ENCODE results near the gene MTHFR.

MTHFR gene

GRCh38 chr1:11736746-11737639, 68.8 kb downstream of the MTHFR start:
- DNase-seq (ENCODE audit: low read depth in 4 of 4, low spot score in 1 of 4), result no peak

GRCh38 chr1:11735854-11736745, 69.7 kb downstream of the MTHFR start, which contains the start of gene AGTRAP:
TSS of gene AGTRAP (plus strand) at chr1:11736136. CDS start at chr1:11736209, 73 bp downstream.
- DNase-seq (ENCODE audit: low read depth in 4 of 4, low spot score in 1 of 4), result peak; percentile 61 to 88 (median 78)

Data from stimulated activated CD4-positive, alpha-beta T cell treated with anti-CD3 and anti-CD28 coated beads, Interleukin-1b, Interleukin-23, amount 100 ng/mL, for 24 hours (primary cell).